ENCODE results near the gene NOS1AP.

The NOS1AP gene

DNA sequence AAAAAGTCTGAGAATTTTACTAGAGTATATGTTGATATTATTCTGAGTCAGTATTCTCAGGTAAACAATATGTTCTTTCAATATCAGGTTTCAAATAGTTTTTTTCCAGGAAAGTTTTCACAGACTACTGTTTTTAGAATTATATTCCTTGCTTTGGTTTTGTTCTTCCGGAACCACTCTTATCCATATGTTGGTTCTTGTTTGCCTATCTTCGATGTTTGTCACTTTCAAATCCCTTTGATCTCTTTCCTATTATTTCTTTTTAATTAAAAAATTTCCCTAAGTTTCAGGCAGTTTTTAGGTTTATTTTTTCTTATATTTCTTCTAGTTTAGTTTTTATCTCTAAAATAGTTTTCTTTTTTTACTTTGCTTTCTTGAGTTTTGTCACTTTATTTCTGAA, 20.9 kb downstream of the NOS1AP start:
- DNase-seq, result no peak

DNA sequence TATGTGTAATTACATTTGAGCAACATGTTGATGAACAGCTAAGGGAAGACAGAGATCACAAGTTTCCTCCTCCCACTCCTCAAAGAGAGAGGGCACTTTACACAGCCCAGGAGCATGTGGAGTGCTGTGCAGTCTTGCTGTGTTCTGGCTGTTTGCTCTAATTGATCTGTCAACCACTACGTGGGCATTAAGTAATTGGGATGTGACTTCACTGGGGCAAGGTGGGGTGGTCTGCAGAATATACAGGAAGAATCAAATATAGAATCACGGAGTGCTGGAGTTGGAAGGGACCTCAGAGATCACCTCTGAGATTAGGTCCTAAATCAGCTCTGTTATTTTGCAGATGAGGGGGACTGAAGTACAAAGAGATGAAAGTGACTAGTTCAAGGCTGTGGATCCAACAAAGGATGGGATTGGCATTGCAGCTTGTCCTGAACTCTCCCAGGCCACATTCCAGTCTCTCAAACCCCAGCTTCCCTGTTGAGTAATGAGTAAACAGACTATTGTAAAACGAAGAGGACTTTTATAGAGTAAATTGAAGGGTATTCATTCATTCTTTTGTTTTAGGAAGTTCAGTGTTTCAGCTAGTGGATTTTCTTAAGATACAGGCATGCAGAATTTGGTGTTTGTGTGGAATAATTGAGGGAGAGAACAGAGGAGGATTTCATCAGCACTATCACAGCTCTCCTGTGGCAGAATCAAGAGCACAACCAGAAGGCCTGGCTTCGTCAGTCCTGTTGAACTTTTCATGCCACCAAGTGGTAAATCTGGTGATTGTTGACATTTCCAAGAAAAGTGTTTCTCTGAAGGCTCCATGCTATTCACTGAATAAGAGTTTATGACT, 22.4 kb downstream of the NOS1AP start:
- no peak for DNase-seq

DNA sequence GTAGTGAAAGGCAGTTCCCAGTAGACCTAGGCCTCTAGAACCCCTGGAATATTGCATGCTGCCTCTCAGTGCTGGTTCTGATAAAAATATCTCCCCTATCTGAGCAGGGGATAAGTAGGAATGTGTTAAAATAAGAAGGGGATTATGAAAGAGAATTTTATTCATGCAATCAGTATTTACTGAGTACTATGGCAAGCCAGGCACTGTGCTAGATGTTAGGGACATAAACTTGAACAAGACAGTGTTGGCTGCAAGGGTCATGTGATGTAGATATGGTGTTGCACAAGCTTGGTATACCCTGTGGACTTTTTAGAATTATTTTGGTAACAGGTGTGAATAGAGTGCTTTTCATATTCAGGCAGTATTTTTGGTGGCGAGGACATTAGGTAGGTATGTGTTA, 23.6 kb downstream of the NOS1AP start:
- DNase-seq, result no peak

DNA sequence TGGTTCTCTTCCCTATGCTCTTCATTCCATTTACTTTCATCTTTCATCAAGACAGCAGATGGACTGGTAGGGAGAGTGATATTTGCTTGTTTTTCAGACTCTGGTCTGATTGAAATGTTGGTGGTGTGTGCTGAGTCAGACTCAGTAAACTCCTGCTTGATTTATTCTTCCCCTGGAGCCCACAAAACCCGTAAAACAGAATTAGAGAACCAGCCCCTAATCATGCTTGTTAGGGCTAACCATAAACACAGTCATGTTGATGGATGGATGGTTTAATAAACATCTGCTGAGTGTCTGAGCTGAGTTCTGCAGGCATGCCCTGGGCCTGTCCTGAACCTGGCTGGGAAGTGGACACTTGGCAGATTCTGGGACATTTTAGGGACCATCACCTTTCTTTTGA, 24.8 kb downstream of the NOS1AP start:
- no peak for DNase-seq

DNA sequence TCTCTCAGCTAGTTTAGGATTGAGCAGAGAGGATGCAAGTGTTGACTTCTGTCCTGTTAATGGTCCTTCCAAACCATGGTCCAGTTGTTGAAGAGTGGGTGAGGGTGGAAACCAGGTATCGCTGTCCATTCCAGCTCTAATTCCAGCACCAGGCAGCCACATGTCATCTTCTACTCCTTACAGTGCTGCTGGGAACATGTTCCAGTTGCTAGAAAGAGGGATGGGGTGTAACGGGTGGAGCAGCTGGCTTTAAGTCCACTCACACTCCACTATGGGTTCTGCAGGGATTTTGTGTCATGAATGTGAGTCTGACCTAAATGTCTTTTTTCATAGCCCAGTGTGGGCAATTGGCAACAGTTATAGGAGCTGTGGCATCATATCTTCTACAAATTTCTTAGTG, 25.2 kb downstream of the NOS1AP start:
- no peak for DNase-seq

DNA sequence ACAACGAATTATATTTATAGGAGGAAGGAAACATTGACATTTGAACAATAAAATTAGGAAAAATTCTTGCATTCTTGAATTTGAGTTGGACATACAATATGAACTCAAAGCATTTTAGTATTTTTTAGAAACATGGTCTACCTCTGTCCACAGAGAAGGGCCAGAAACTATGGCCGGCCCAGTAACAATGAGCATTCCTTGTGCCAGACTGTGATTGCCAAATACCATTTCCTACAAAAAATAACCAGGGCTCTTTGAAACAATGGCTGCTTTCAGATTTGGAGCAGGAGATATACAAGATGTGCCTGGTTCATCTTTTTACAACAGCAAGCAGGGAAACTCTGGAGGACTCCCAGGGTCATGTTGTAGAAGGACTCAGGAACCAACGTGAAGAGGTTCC, 38.4 kb downstream of the NOS1AP start:
- DNase-seq, result no peak

DNA sequence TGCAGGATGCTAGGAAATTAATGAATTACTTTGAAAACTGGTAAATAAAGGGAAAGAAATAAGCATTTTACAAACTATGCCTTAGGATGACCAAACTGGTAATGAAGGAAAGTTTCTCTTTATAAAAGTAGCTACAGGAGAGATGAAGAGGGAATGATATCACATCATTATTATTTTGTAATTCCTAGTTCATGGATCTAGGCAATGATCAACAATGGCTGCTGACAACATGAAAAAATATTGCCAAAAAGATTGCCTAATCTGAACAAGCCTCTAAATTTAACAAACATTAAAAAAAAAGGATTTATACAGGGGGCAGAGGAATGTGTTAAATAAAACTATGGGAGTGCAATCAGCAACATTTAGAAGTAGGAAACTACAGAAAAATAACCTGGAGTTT, 38.9 kb downstream of the NOS1AP start:
- no peak for DNase-seq

DNA sequence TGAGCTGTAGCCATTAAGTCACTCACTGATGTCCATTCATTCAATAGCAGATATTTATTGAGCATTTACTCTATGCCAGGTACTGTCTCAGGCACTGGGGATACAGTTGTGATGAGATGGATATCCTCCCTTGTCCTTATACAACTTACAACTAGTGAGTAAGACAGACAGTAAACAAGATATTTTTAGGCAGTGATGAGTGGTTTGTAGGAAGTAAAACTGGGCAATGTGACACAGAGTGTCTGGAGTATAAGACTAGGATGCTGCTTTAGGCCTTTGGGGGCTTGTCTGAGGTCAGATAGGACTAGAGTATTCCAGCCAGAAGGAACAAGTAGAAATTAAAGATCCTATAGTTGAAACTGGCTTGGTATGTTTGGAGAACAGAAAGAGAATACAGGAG, 41.4 kb downstream of the NOS1AP start:
- DNase-seq, result no peak

DNA sequence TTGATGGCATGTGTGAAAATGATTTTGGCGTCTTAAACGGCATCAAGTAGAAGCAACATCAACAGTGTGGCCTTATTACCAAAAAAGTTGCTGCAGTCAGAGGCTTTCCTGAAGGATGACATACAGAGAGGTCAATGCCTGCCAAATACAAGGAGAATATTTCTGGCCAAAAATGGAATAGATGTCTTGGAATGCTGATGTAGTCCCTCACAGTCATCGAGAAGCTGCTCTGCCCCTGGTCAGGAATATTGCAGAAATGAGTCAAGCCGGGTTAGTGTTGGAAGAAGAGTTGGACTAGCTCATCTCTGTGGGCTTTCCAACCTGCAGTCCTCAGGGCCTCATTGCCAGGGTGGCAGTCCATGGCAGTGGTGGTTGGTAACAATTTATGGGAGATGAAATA, 42.1 kb downstream of the NOS1AP start:
- DNase-seq, result no peak

DNA sequence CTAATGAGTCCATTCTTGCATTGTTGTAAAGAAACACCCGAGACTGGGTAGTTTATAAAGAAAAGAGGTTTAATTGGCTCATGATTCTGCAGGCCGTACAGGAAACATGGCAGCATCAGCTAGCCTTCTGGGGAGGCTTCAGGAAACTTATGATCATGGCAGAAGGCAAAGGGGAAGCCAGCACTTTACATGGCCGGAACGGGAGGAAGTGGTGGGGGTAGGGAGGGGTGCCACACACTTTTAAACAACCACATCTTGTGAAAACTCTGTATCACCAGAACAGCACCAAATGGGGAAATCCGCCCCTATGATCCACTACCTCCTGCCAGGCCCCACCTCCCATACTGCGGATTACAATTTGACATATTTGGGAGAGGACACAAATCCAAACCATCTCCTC, 43.9 kb downstream of the NOS1AP start:
- DNase-seq, result no peak

DNA sequence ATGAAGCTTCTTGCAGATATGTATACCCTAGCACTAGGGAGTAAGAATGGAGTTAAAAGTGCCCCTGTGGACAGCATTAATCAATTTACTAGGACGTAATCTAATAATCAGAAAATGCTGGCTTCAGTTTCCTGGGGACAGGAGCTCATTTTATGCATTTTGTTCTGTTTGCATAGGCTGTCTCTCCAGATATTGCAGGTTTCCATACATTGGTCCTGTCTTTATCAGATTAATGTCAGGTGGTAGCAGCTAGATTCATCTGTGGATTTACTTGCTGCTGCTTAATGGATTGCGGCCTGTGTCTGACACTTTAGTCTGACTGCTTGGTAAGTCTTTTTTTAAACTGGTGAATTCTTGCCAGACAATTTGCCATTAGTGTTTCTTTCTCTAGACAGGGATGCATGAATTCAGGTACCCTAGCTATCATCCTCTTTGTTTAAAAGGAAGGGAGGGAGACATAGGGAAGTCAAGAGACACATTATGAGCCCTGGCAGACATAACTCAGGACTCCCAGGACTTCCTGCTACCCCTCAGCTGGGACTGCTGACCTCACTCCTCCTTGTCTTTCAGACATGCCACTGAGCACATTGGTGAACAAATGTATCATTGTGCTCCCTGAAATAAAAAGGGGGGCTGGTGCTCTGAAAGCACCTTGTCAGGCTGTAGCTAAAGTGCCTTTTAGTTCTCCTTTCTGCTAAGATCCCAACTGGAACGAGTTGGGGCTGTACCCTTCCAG, 47.7 kb downstream of the NOS1AP start:
- no peak for DNase-seq

DNA sequence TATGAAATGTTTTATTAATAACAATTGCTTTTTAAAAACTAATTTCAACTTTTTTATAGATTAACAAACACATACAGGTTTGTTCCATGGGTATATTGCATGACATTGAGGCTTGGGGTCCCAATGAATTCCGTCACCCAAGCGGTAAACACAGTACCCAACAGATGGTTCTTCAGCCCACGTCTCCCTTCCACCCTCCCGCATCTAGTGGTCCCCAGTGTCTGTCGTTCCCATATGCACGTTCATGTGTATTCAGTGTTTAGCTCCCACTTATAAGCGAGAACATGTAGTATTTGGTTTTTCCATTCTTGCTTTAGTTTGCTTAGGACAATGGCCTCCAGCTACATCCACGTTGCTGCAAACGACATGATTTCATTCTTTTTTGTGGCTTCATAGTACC, 48.6 kb downstream of the NOS1AP start:
- no peak for DNase-seq

DNA sequence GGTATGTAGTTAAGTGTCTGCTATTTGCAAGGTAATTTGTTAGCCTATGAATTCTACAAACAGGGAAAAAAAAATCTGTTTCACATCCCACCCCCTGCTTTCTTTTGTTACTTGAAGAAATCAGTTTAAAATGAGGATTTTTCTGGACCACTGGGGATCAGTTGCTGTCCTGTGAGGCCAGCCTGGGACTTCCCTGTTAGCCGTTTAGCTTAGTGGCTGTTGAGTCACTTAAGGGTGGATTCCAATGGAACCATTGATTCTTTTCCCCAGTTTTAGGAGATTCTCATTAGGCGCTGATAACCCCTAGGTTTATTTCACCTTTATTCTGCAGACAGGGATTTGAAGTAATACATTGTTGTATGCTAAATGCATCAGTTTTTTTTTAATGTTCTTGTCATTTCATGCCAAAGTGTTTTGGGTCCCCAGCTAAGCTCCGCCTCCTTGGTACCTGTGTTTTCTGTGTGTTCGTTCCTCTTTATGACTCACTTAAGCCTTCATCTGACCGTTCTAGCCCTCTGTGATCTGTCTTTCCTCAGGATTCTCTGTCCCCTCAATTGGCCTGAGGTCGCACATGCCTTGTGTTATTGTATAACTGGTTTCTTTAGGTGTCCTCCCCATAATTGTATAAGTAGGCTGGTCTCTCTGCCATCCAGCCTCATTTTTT, 59.3 kb downstream of the NOS1AP start:
- DNase-seq, result no peak

DNA sequence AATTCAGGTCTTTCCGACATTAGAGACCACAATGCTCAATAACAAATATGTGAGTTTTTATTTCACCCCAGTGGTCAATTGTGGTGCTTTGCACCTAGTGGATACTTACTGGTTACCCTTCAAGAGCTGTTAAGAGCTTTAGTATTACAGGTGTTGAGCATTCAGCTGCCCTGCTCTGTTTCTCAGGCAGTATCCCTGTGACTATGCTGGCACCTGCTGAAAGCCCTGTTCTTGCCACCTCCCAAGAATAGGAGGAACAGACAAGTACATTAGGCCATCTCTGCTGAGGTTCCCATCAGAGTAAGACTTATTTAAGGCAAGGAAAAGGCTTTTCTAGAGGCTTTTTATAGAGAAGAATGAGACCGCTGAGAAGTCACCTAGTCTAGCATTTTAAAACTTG, 60.8 kb downstream of the NOS1AP start:
- no peak for DNase-seq

DNA sequence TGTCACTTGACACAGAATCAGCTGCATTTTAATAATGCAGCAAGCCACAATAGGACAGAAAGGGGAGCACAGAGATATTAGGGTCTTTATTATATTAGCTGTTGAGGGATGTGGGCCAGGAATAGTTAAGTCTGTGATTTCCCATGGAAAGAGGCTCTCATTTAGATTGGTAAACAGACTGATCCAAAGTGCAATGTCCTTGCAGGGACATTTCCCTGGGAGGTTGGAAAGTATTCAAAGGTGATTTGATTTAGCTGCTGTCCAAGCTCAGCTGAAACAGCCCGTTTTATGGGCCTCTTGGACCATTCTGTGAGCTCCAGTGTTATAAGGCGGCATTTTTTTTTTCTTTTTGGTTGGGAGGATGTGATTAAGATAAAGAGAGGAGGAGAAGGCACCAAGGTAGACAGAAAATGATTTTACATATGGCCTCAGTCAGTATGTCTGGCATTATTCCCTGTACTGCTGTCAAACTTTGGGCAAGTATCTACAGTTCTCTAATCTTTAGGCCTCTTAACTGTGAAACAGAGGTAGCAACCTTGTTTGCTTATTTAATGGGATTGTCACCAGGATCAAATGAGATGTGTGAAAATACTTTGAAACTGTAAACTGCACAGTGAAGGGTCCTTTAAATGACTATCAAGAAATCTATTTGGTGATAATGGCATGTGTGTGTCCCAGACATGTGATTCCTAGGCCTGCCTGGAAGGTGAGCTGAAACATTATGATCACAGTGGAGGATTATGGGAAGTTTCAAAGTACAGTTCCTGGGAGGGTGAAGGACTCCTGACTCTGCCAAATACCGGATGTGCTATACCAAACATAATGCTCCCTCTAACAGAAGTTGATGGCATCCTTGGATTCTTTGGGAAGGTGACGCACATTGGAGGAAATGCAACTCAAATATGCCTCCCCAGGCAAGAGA, 62.2 kb downstream of the NOS1AP start:
- DNase-seq, result no peak

DNA sequence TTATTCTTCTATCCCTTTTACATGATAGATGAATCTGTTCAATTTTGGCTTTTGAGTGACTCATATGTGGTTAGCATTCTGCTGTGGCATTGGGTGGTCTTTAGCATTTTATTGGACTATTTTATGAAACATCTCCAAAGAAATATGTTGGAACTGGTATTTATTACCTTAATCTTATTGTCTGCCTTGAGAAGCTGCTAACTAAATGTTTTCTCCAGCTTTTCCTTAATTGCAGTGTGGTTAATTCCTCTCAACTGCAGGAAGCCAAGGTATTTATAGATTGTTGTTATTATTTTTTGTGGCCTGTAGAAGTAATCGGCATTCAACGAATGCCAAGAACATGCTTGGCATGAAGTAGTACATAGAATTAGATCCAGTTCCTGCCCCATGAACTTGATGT, 64.1 kb downstream of the NOS1AP start:
- DNase-seq, result no peak

DNA sequence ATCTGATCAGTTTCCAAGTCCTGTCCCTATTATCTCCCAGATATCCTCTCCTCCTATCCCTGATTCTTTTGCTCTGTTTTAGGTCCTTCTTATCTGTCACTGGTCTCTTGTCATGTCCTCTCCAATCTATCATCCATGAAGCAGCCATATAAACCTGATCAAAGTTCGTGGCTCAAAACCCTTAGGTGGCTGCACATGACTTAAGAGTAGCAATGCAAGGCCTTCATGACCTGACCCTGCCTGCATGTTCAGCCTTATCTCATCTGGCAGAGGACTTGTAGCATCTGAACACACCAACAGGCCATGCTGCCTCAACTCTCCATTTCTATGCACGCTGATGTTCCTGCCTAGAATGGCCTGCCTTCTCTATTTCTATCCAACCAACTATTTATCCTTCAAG, 65.2 kb downstream of the NOS1AP start:
- no peak for DNase-seq

DNA sequence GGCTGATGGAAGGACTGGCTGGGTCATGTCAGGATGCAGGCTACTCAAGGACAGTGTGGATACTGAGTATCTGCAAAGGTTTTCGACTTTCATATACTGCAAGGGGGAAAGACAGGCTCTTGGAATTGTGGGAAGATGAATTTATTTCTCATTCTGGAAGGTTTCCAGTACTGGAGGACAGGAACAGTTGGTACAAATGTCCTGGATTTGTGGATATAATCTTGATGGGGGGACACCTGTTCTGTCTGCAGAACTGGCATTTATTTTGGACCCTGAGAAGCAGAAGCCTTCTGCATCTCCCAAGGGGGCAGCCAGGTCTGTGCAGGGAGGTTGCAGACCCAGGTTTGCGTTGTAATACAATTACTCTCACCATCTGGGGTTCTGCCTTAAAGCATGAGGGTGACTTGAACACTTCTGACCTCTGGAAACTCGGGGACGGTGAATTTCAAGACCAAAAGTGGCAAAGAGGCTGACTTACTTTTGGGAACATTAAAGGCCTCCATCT, 65.8 kb downstream of the NOS1AP start:
- DNase-seq, result no peak

DNA sequence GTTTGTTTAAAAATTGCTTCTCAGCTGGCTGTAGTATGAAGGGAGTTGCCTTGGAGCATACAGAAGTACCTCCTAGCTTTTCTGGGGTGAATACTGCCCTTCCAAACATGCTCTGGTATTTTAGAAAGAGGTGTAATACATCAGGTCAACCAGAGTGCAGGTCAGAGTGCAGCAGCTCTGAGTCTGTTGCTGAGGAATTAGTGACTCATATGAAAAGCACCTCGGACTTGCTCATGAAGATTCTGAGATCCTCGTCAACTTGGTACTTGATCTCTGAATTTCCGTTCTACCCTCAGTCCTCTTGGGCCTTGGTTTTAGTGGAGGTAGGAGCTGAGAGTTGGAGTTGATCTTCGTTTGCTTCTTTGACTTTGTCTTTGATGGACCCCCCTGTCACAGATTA, 67.3 kb downstream of the NOS1AP start:
- no peak for DNase-seq

DNA sequence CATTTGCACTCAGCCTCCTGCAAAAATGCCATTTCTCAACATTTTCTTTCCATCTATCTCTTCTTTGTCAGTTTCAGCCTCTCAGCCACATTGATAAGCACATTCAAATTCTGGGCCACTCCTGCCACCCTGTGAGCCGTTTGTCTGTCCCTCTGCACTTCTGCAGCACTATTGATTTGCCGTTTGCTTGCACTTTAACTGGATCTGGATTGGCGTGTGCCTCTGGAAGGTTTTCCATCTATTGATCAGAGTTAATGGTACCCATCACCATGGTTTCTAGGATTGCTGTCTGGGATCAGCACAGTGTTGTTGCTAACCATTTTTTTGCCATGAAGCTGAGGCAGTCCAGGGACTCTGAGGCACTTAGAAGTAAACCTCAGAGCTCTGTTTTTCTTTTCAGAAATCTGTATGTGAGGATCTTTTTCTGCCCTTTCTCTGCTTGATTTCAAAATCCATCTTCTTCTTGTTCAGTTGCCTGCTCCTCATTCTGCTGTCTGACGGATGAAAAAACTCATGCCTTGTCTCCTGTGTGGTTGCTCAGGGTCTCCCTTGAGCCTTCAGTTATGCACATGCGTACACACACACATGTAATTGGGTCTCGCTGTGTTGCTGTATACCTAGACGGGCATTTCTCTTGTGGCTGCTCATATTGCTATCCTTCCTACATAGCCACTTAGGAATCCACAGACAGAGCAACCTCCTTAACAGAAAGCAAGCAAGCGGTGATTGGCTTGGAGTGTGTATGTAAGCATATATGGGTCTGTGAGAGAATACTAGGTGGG, 67.9 kb downstream of the NOS1AP start:
- no peak for DNase-seq

DNA sequence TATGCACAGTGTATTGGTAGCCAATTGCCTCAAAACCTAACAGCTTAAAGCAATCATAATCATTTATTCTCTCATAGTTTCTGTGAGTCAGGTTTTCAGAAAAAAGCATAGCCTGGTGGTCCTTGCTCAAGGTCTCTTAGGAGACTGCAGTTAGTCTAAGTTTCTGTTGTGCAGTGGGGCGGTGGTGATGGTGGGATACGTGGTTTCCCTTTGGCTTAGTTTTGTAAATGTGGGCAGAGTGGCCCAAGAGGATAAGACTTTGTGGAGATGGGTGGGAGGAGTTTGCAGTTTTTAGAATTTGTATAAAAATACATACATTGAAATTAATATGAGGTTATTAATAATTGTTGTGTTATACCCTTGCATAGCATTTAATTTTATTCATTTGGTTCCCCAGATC, 68.6 kb downstream of the NOS1AP start:
- DNase-seq, result no peak
